Psoas muscle (tissue), 8 donors: ENCODE data around the gene SUSD5. TPM values are rescaled to one million over a fixed set of nuclear protein-coding genes. Genes with fewer than 3 reads are reported as not detected.

ENCODE experiments used
- ATAC-seq, 4 donors: fragments of 200-7000 bp; cut with Tn5 transposase; one replicate each; pipeline ENCODE4 v1.9.1; 2020; ENCODE audit warnings: moderate library complexity in 3 of 4, mild to moderate bottlenecking in 2 of 4
- DNase-seq, 2 donors: peaks; one replicate each; pipeline ENCODE4 v3.0.0-alpha.2; 2020
- H3K27ac ChIP-seq: fragments of 200-600 bp; one replicate; pipeline ENCODE4 v1.8.0; 2022
- H3K27me3 ChIP-seq, 3 donors: fragments of 200-600 bp in 1 of 3; one replicate each; pipeline versions ENCODE4 v1.6.1 to v1.8.0; 2013 to 2022; ENCODE audit warnings: low read length in 2 of 3, mild to moderate bottlenecking in 2 of 3, moderate library complexity in 1 of 3; ENCODE audit not compliant: insufficient read depth in 3 of 3
- H3K36me3 ChIP-seq, 2 donors: fragments of 200-600 bp in 1 of 2; one replicate each; pipeline versions ENCODE4 v1.6.1 to v1.8.0; 2013 to 2022; ENCODE audit warnings: low read depth in 1 of 2, mild to moderate bottlenecking in 1 of 2, moderate library complexity in 1 of 2; ENCODE audit not compliant: insufficient read depth in 1 of 2
- H3K4me1 ChIP-seq: fragments of 200-600 bp; one replicate; pipeline ENCODE4 v1.8.0; 2022
- H3K4me3 ChIP-seq: fragments of 200-600 bp; one replicate; pipeline ENCODE4 v1.8.0; 2022; ENCODE audit warnings: mild to moderate bottlenecking
- H3K9me3 ChIP-seq: fragments of 200-600 bp; one replicate; pipeline ENCODE4 v1.8.0; 2022
- WGBS, 3 donors: extraction: QIAGEN DNeasy Blood & Tissue Kit; methylation state at CpG; one replicate each; pipeline versions ENCODE4 v1.1.6 to v1.1.7; 2013; 5-methylcytosine and 5-hydroxymethylcytosine counted together
- intact Hi-C, 2 donors: fragments of 100-400 bp; cut with DNase I; formaldehyde crosslinking; loops; one replicate each; pipeline versions ENCODE4 v1.11.0 to v1.14.2; 2022
- polyA plus RNA-seq, 3 donors: library from polyadenylated mRNA; stranded (reverse); fragments of 200-250 nt; gene quantifications; one replicate each; pipeline ENCODE4 v1.2.3, GENCODE V29; 2013
- total RNA-seq, 4 donors: library from RNA; stranded (reverse); fragmentation: NEBNext Ultra II Directional in 2 of 4; extraction: Animal tissue kit (Norgen Biotek cat#: 25700) in 2 of 4; gene quantifications; one replicate each; pipeline versions ENCODE4 v1.2.1 to v1.2.4, GENCODE V29; 2021 to 2023
- TF ChIP-seq, protein P1 (sequence below): fragments of 200-600 bp; IDR thresholded peaks from one replicate; pipeline ENCODE4 v1.8.0; 2022; ENCODE audit warnings: antibody characterized with exemption
- donor health status: healthy with polysubstance abuse.
- donor health status: DM: no; HTN: no; CAD: no; lungs with moderate emphysema.
- donor health status: Bipolar disorder and iron deficiency.
- donor health status: healthy.
- donor health status: DM: yes; HTN: yes; CAD: no.
- donor health status: DM: no; HTN: no; CAD: no.
- donor health status: DM: no; HTN: no; CAD: no.
- donor health status: DM: yes; HTN: yes; CAD: no.

Gene SUSD5
- total and polyA plus RNA-seq, 7 donors = 0.30 to 2.0 (median 0.71) TPM

DNA sequence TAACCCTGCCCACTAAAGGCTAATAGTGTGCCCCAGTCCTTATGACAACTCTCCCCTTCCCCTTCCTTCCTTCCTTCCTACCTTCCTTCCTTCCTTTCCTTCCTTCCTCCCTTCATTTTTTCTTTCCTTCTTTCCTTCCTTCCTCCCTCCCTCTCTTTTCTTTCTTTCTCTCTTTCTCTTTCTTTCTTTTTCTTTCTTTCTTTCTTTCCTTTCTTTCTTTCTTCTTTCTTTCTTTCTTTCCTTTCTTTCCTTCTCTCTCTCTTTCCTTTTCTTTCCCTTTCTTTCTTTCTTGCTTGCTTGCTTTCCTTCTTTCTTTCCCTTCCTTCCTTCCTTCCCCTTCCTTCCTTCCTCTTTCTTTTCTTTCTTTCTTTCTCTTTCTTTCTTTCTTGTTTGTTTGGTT lies 28.2 kb upstream of the SUSD5 start:
- no peak for ATAC-seq
- TF ChIP-seq, protein P1, sequence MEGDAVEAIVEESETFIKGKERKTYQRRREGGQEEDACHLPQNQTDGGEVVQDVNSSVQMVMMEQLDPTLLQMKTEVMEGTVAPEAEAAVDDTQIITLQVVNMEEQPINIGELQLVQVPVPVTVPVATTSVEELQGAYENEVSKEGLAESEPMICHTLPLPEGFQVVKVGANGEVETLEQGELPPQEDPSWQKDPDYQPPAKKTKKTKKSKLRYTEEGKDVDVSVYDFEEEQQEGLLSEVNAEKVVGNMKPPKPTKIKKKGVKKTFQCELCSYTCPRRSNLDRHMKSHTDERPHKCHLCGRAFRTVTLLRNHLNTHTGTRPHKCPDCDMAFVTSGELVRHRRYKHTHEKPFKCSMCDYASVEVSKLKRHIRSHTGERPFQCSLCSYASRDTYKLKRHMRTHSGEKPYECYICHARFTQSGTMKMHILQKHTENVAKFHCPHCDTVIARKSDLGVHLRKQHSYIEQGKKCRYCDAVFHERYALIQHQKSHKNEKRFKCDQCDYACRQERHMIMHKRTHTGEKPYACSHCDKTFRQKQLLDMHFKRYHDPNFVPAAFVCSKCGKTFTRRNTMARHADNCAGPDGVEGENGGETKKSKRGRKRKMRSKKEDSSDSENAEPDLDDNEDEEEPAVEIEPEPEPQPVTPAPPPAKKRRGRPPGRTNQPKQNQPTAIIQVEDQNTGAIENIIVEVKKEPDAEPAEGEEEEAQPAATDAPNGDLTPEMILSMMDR = no peak
- H3K27me3 ChIP-seq = peaks cover 0 to 4% (median 0%) of the 10 kb centered on the region in 3 donors
- no peaks in the 10 kb centered on the region for H3K4me1 ChIP-seq
- H3K4me3 ChIP-seq = no peak overlapping the region
- H3K36me3 ChIP-seq = no peaks in the 10 kb centered on the region
- H3K9me3 ChIP-seq = no peaks in the 10 kb centered on the region
- DNase-seq = no peak
- H3K27ac ChIP-seq = no peak overlapping the region
- intact Hi-C loops = no loop called here

DNA sequence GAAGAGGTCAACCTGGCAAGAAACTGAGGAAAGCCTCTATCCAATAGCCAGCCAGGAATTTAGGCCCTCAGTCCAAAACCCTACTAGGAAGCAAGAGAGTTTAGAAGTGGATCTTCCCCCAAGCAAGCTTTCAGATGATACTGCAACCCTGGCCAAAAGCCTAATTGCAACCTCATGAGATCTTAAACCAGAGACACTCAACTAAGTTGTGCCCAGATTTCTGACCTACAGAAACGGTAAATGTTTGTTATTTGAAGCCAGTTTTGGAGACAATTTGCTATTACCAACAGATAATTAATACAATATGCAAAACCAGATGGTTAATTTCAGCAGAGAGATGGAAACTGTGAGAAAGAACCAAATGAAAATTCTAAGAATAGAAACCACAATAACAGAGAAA lies 21.7 kb upstream of the SUSD5 start:
- TF ChIP-seq, protein P1 = no peak
- Histone ChIP-seq H3K27me3 (no peaks in the 10 kb centered on the region), H3K27ac (no peak overlapping the region), H3K36me3 (no peaks in the 10 kb centered on the region), H3K4me3 (no peak overlapping the region), H3K4me1 (no peaks in the 10 kb centered on the region), H3K9me3 (no peaks in the 10 kb centered on the region)
- WGBS, 3 donors = 63 to 75% (median 66%) methylated on average over 1 of the region's 1 CpG
- no peak for ATAC-seq
- DNase-seq = no peak
- intact Hi-C loops = no loop called here

- TF ChIP-seq, protein P1 = no peak
- Histone ChIP-seq H3K27ac (no peak overlapping the region), H3K9me3 (no peaks in the 10 kb centered on the region), H3K4me1 (no peaks in the 10 kb centered on the region), H3K27me3 (no peaks in the 10 kb centered on the region), H3K36me3 (no peaks in the 10 kb centered on the region), H3K4me3 (no peak overlapping the region)
- ATAC-seq = no peak
- DNase-seq = no peak
- intact Hi-C loops = no loop called here
- 92 to 96% (median 95%) methylated on average over 1 of the region's 1 CpG for WGBS, 3 donors
Measured at GRCh38 chr3:33238923-33239322, 20.3 kb upstream of the SUSD5 start.

- DNase-seq (no peak), ATAC-seq (no peak)
- no peaks in the 10 kb centered on the region for H3K36me3 ChIP-seq
- no peaks in the 10 kb centered on the region for H3K4me1 ChIP-seq
- TF ChIP-seq, protein P1 = no peak
- intact Hi-C loops = no loop called here
- no peak overlapping the region for H3K4me3 ChIP-seq
- H3K27me3 ChIP-seq = no peaks in the 10 kb centered on the region
- no peaks in the 10 kb centered on the region for H3K9me3 ChIP-seq
- 87 to 96% (median 91%) methylated on average over 4 of the region's 4 CpGs for WGBS, 3 donors
- no peak overlapping the region for H3K27ac ChIP-seq
Measured at GRCh38 chr3:33237439-33237838, 18.8 kb upstream of the SUSD5 start.

DNA sequence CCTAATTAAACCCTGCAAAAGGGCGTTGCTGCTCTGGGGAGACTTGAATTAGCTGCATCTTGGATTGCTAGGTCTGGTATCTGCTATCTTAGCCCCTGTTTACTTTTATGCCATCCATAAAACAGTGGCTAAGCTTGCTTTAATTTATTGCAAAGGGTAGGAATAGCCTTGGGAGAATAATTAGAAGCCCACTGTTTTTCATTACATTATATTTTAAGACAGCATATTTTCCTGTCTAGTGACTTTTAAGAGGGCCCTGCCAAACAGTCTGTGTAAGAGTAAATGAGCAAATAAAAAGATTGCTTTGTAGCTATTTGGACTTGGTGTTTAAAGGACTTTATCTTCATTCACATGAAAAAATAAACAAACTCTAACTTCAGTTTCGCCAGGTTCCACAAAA lies 17.4 kb upstream of the SUSD5 start:
- intact Hi-C loops = no loop called here
- no peaks in the 10 kb centered on the region for H3K9me3 ChIP-seq
- WGBS, 3 donors = 67 to 73% (median 70%) methylated on average over 2 of the region's 2 CpGs
- H3K36me3 ChIP-seq = no peaks in the 10 kb centered on the region
- ATAC-seq = no peak
- no peaks in the 10 kb centered on the region for H3K27me3 ChIP-seq
- no peak overlapping the region for H3K4me3 ChIP-seq
- no peak overlapping the region for H3K27ac ChIP-seq
- no peak for DNase-seq
- H3K4me1 ChIP-seq = no peaks in the 10 kb centered on the region
- TF ChIP-seq, protein P1 = no peak
